HepG2 (cell line): Measurements from ENCODE around the gene MED13. TPM values are rescaled to one million over a fixed set of nuclear protein-coding genes. Genes with fewer than 3 reads are reported as not detected.
A peak's percentile ranks its signal among the peaks of the same experiment; 100 is the strongest.

Experiments used
- BCL6 ChIP-seq: IDR thresholded peaks from 2 replicates; pipeline ENCODE4 v1.6.1; 2016; ENCODE audit warnings: missing genetic modification reagents, missing compliant biosample characterization
- FUBP1 ChIP-seq: sonication (generic); formaldehyde crosslinking; IDR thresholded peaks from 2 replicates; pipeline ENCODE4 v1.5.1; 2020; ENCODE audit warnings: missing genetic modification reagents, mild to moderate bottlenecking, borderline replicate concordance
- HOXD1 ChIP-seq: sonication (generic); formaldehyde crosslinking; IDR thresholded peaks from 2 replicates; pipeline ENCODE4 v1.5.0; 2020; ENCODE audit warnings: missing genetic modification reagents
- KDM4B ChIP-seq: sonication (generic); formaldehyde crosslinking; IDR thresholded peaks from 2 replicates; pipeline ENCODE4 v1.4.0; 2020; ENCODE audit warnings: missing genetic modification reagents
- MAF1 ChIP-seq: sonication (generic); formaldehyde crosslinking; IDR thresholded peaks from 2 replicates; pipeline ENCODE4 v1.5.0; 2020; ENCODE audit warnings: missing genetic modification reagents, borderline replicate concordance
- MLX ChIP-seq: IDR thresholded peaks from 2 replicates; pipeline ENCODE4 v1.6.1; 2016
- ONECUT2 ChIP-seq: sonication (generic); formaldehyde crosslinking; IDR thresholded peaks from 2 replicates; pipeline ENCODE4 v1.4.0; 2020; ENCODE audit warnings: missing genetic modification reagents
- PPARG ChIP-seq: conservative IDR thresholded peaks from 2 replicates; pipeline ENCODE4 v1.6.1; 2016; ENCODE audit warnings: missing biosample characterization, missing genetic modification reagents
- RXRA ChIP-seq: sonication (generic); formaldehyde crosslinking; IDR thresholded peaks from 2 replicates; pipeline ENCODE4 v1.5.1; 2020; ENCODE audit warnings: missing genetic modification reagents
- ZNF234 ChIP-seq: sonication (generic); formaldehyde crosslinking; conservative IDR thresholded peaks from 2 replicates; pipeline ENCODE4 v1.5.1; 2020; ENCODE audit warnings: mild to moderate bottlenecking, missing genetic modification reagents
- ZNF513 ChIP-seq: sonication (generic); formaldehyde crosslinking; conservative IDR thresholded peaks from 2 replicates; pipeline ENCODE4 v1.5.0; 2020; ENCODE audit warnings: missing genetic modification reagents
- ZNF788 ChIP-seq: sonication (generic); formaldehyde crosslinking; IDR thresholded peaks from 2 replicates; pipeline ENCODE4 v1.5.0; 2020; ENCODE audit warnings: mild to moderate bottlenecking, missing genetic modification reagents, borderline replicate concordance
- ZSCAN9 ChIP-seq: IDR thresholded peaks from 2 replicates; pipeline ENCODE4 v1.6.1; 2016; ENCODE audit warnings: borderline replicate concordance
- polyA plus RNA-seq, 8 experiments: library from polyadenylated mRNA; depleted of rRNA in 3 of 8; stranded (reverse) in 7 of 8; unstranded in 1 of 8; fragments of >200 nt; fragmentation: Illumina TruSeq in 4 of 8; extraction: Trizol in 4 of 8; gene quantifications; 2 replicates each; pipeline versions ENCODE4 v1.2.1 to v1.2.3, GENCODE V29; 2011 to 2016; ENCODE audit warnings: low read depth in 4 of 8, missing spikeins in 1 of 8, mixed read lengths in 1 of 8; ENCODE audit not compliant: insufficient read depth in 1 of 8
- total RNA-seq, 5 experiments: library from RNA; depleted of rRNA; stranded (reverse); fragments of >200 nt; fragmentation: Illumina TruSeq; extraction: Trizol; gene quantifications; 2 replicates each; pipeline ENCODE4 v1.2.3, GENCODE V29; 2016; ENCODE audit warnings: low read depth in 1 of 5
- TF ChIP-seq, protein P1 (sequence below): sonication (generic); formaldehyde crosslinking; IDR thresholded peaks from 2 replicates; pipeline ENCODE4 v1.4.0; 2020; ENCODE audit warnings: missing genetic modification reagents
- TF ChIP-seq, protein P2 (sequence below): sonication (generic); formaldehyde crosslinking; IDR thresholded peaks from 2 replicates; pipeline ENCODE4 v1.4.0; 2020; ENCODE audit warnings: missing genetic modification reagents, borderline replicate concordance
- TF ChIP-seq, protein P3 (sequence below): sonication (generic); formaldehyde crosslinking; IDR thresholded peaks from 2 replicates; pipeline ENCODE4 v1.5.0; 2020; ENCODE audit warnings: missing genetic modification reagents
- TF ChIP-seq, protein P4 (sequence below): IDR thresholded peaks from 2 replicates; pipeline ENCODE4 v1.6.1; 2016; ENCODE audit warnings: missing genetic modification reagents, missing compliant biosample characterization

Gene MED13
- total and polyA plus RNA-seq, 2 of the 13 experiments (the other 11 are each of a cell fraction or from before 2014, with no cell fraction given) = 27.4 to 69.1 TPM

GRCh38 chr17:62109378-62109902 is 44.4 kb upstream of the MED13 start (continued):
- TF ChIP-seq FUBP1 (no peak), ZNF234 (no peak), MLX (peak; percentile 43; the same call in 1 of the 2 replicates), ZNF513 (peak; percentile 91; the same call in 1 of the 2 replicates), MAF1 (CRISPR knock-in tag) (0 out of 2 replicates have a peak, but pooled peaks have one; percentile 50), BCL6 (CRISPR knock-in tag) (peak; percentile 72), ZSCAN9 (CRISPR knock-in tag) (peak; percentile 92), ONECUT2 (CRISPR knock-in tag) (0 out of 2 replicates have a peak, but pooled peaks have one; percentile 43), ZNF788 (CRISPR knock-in tag) (peak; percentile 22; the same call in 1 of the 2 replicates), KDM4B (CRISPR knock-in tag) (peak; percentile 91; the same call in 1 of the 2 replicates), RXRA (peak; percentile 49; the same call in 1 of the 2 replicates), PPARG (peak; percentile 68), HOXD1 (CRISPR knock-in tag) (no peak)
- TF ChIP-seq, protein P1, sequence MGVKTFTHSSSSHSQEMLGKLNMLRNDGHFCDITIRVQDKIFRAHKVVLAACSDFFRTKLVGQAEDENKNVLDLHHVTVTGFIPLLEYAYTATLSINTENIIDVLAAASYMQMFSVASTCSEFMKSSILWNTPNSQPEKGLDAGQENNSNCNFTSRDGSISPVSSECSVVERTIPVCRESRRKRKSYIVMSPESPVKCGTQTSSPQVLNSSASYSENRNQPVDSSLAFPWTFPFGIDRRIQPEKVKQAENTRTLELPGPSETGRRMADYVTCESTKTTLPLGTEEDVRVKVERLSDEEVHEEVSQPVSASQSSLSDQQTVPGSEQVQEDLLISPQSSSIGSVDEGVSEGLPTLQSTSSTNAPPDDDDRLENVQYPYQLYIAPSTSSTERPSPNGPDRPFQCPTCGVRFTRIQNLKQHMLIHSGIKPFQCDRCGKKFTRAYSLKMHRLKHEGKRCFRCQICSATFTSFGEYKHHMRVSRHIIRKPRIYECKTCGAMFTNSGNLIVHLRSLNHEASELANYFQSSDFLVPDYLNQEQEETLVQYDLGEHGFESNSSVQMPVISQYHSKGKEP (CRISPR knock-in tag) = peak; percentile 83; the same call in 1 of the 2 replicates
- TF ChIP-seq, protein P2, sequence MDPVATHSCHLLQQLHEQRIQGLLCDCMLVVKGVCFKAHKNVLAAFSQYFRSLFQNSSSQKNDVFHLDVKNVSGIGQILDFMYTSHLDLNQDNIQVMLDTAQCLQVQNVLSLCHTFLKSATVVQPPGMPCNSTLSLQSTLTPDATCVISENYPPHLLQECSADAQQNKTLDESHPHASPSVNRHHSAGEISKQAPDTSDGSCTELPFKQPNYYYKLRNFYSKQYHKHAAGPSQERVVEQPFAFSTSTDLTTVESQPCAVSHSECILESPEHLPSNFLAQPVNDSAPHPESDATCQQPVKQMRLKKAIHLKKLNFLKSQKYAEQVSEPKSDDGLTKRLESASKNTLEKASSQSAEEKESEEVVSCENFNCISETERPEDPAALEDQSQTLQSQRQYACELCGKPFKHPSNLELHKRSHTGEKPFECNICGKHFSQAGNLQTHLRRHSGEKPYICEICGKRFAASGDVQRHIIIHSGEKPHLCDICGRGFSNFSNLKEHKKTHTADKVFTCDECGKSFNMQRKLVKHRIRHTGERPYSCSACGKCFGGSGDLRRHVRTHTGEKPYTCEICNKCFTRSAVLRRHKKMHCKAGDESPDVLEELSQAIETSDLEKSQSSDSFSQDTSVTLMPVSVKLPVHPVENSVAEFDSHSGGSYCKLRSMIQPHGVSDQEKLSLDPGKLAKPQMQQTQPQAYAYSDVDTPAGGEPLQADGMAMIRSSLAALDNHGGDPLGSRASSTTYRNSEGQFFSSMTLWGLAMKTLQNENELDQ (CRISPR knock-in tag) = peak; percentile 73; the same call in 1 of the 2 replicates
- TF ChIP-seq, protein P3, sequence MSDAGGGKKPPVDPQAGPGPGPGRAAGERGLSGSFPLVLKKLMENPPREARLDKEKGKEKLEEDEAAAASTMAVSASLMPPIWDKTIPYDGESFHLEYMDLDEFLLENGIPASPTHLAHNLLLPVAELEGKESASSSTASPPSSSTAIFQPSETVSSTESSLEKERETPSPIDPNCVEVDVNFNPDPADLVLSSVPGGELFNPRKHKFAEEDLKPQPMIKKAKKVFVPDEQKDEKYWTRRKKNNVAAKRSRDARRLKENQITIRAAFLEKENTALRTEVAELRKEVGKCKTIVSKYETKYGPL (CRISPR knock-in tag) = no peak
- TF ChIP-seq, protein P4, sequence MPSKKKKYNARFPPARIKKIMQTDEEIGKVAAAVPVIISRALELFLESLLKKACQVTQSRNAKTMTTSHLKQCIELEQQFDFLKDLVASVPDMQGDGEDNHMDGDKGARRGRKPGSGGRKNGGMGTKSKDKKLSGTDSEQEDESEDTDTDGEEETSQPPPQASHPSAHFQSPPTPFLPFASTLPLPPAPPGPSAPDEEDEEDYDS = peak; percentile 72
